Neural progenitor cell (in vitro differentiated cells): ENCODE data around the gene MED6.

ENCODE experiments used
- EZH2 ChIP-seq: fragments of 200-600 bp; sonication (generic); IDR thresholded peaks from 2 replicates; pipeline ENCODE4 v1.6.1; 2017; ENCODE audit warnings: antibody characterized with exemption, mild to moderate bottlenecking, moderate library complexity
- TF ChIP-seq, protein P1 (sequence below): fragments of 200-600 bp; sonication (generic); IDR thresholded peaks from 2 replicates; pipeline ENCODE4 v1.5.1; 2017; ENCODE audit warnings: antibody characterized with exemption, mild to moderate bottlenecking

GRCh38 chr14:70576891-70577290 lies 23.6 kb downstream of the MED6 start:
- TF ChIP-seq, protein P1, sequence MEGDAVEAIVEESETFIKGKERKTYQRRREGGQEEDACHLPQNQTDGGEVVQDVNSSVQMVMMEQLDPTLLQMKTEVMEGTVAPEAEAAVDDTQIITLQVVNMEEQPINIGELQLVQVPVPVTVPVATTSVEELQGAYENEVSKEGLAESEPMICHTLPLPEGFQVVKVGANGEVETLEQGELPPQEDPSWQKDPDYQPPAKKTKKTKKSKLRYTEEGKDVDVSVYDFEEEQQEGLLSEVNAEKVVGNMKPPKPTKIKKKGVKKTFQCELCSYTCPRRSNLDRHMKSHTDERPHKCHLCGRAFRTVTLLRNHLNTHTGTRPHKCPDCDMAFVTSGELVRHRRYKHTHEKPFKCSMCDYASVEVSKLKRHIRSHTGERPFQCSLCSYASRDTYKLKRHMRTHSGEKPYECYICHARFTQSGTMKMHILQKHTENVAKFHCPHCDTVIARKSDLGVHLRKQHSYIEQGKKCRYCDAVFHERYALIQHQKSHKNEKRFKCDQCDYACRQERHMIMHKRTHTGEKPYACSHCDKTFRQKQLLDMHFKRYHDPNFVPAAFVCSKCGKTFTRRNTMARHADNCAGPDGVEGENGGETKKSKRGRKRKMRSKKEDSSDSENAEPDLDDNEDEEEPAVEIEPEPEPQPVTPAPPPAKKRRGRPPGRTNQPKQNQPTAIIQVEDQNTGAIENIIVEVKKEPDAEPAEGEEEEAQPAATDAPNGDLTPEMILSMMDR: no peak
- no peak for TF ChIP-seq EZH2
